Endothelial cell of umbilical vein (primary cell): Measurements from ENCODE around the gene HNRNPM. TPM values are rescaled to one million over a fixed set of nuclear protein-coding genes. Genes with fewer than 3 reads are reported as not detected.

ENCODE experiments used
- BruUV-seq: library from RNA; stranded (reverse); fragments of 400-500 nt; replicated peaks from 2 replicates; lab custom pipeline; 2021; lab: Mats Ljungman, UMichigan
- CTCF ChIA-PET: fragments of 300-600, 350-600 bp; sonication (Branson Sonifier 250); formaldehyde crosslinking; loops from one replicate; lab custom pipeline; 2021; ENCODE audit warnings: antibody characterized with exemption, inconsistent platforms; lab: Charles Lee
- POLR2A ChIA-PET: fragments of 300-600, 350-600 bp; sonication (Branson Sonifier 250); formaldehyde crosslinking; loops from one replicate; lab custom pipeline; 2021; ENCODE audit warnings: antibody characterized with exemption, inconsistent platforms; lab: Charles Lee
- DNase-seq: peaks from one replicate; pipeline ENCODE4 v3.0.0-alpha.2; 2011; ENCODE audit warnings: low read depth, low spot score
- FAIRE-seq: peaks from 2 replicates; lab custom pipeline; 2011; peaks lifted over from hg19 to GRCh38; lab: Jason Lieb, UNC
- H2AFZ ChIP-seq: 2 replicates; pipeline ENCODE4 v1.6.0; 2012; ENCODE audit warnings: low read depth, low read length, control low read depth, inconsistent platforms
- H3K27ac ChIP-seq: 2 replicates; pipeline ENCODE4 v1.5.1; 2011; ENCODE audit warnings: low read depth, mild to moderate bottlenecking, control low read depth, low read length, moderate library complexity; ENCODE audit not compliant: insufficient read depth
- H3K27me3 ChIP-seq, 2 experiments: 2 replicates each; pipeline versions ENCODE4 v1.6.0 to v1.6.1; 2011; ENCODE audit warnings: low read length in 2 of 2, mixed read lengths in 1 of 2; ENCODE audit not compliant: control insufficient read depth in 2 of 2, insufficient read depth in 2 of 2
- H3K36me3 ChIP-seq, 2 experiments: 2 replicates in 1 of 2; 3 replicates in 1 of 2; pipeline ENCODE4 v1.5.1; 2011; ENCODE audit warnings: low read length in 2 of 2, mild to moderate bottlenecking in 1 of 2, moderate library complexity in 1 of 2; ENCODE audit not compliant: control insufficient read depth in 2 of 2, insufficient read depth in 2 of 2; ENCODE audit errors: extremely low read depth in 1 of 2
- H3K4me1 ChIP-seq: 3 replicates; pipeline ENCODE4 v1.5.1; 2011; ENCODE audit warnings: mild to moderate bottlenecking, low read length; ENCODE audit not compliant: control insufficient read depth, insufficient read depth; ENCODE audit errors: extremely low read depth
- H3K4me2 ChIP-seq: 2 replicates; pipeline ENCODE4 v1.6.1; 2011; ENCODE audit warnings: low read length, control low read depth, mixed read lengths; ENCODE audit not compliant: insufficient read depth
- H3K4me3 ChIP-seq, 3 experiments: fragments of 200-600 bp in 1 of 3; sonication (generic), shearing (Covaris generic) in 1 of 3; replicated peaks in 1 of 3; 2 replicates each; pipeline ENCODE4 v1.5.1; 2011 to 2016; ENCODE audit warnings: control low read depth in 3 of 3, low read length in 3 of 3, mild to moderate bottlenecking in 2 of 3, inconsistent platforms in 1 of 3, low read depth in 1 of 3, moderate library complexity in 1 of 3; ENCODE audit not compliant: insufficient read depth in 1 of 3
- H3K79me2 ChIP-seq: 2 replicates; pipeline ENCODE4 v1.6.0; 2012; ENCODE audit warnings: low read length, inconsistent platforms; ENCODE audit not compliant: control insufficient read depth, insufficient read depth
- H3K9ac ChIP-seq: replicated peaks from 2 replicates; pipeline ENCODE3; 2011; ENCODE audit warnings: low read length, control low read depth; ENCODE audit not compliant: insufficient read depth; ENCODE audit errors: extremely low read depth
- H3K9me1 ChIP-seq: replicated peaks from 3 replicates; pipeline ENCODE4 v1.6.0; 2011; ENCODE audit warnings: mild to moderate bottlenecking, low read length; ENCODE audit not compliant: control insufficient read depth, insufficient read depth; ENCODE audit errors: extremely low read depth
- H3K9me3 ChIP-seq: replicated peaks from 2 replicates; pipeline ENCODE4 v1.5.1; 2012; ENCODE audit warnings: low read length, inconsistent platforms; ENCODE audit not compliant: control insufficient read depth, insufficient read depth
- H4K20me1 ChIP-seq: replicated peaks from 2 replicates; pipeline ENCODE3; 2011; ENCODE audit warnings: mild to moderate bottlenecking, low read length; ENCODE audit not compliant: control insufficient read depth, insufficient read depth; ENCODE audit errors: extremely low read depth
- CTCF ChIP-seq, 2 donors: IDR thresholded peaks; 1 replicate in 1 of 2; 2 replicates in 1 of 2; pipeline ENCODE4 v1.5.1; 2011; ENCODE audit warnings: low read length in 2 of 2, mild to moderate bottlenecking in 2 of 2, moderate library complexity in 2 of 2, control low read depth in 1 of 2, inconsistent platforms in 1 of 2, low read depth in 1 of 2; ENCODE audit not compliant: insufficient read depth in 1 of 2; ENCODE audit errors: extremely low read depth in 1 of 2
- FOS ChIP-seq: IDR thresholded peaks from 2 replicates; pipeline ENCODE4 v1.6.1; 2011; ENCODE audit warnings: mild to moderate bottlenecking, low read length, moderate library complexity, borderline replicate concordance; ENCODE audit not compliant: insufficient read depth
- GATA2 ChIP-seq: IDR thresholded peaks from 2 replicates; pipeline ENCODE4 v1.7.0; 2011; ENCODE audit warnings: low read depth, mild to moderate bottlenecking, moderate library complexity, mixed read lengths, low read length; ENCODE audit not compliant: insufficient read length, insufficient read depth
- JUN ChIP-seq: IDR thresholded peaks from 2 replicates; pipeline ENCODE4 v1.6.1; 2011; ENCODE audit warnings: borderline replicate concordance, low read depth; ENCODE audit not compliant: insufficient read length, insufficient read depth
- MAX ChIP-seq: IDR thresholded peaks from 2 replicates; pipeline ENCODE4 v1.6.1; 2011; ENCODE audit not compliant: insufficient read depth, insufficient read length
- MYC ChIP-seq: IDR thresholded peaks from one replicate; pipeline ENCODE4 v1.6.1; 2011; ENCODE audit warnings: mild to moderate bottlenecking, low read depth, low read length
- dilution Hi-C: fragments of 300-500 bp; cut with MboI; formaldehyde crosslinking; loops from one replicate; pipeline ENCODE4 v1.15.0; 2019; ENCODE audit warnings: low sequenced_read_pairs; ENCODE audit not compliant: extremely low pct_ligation_motif_present
- intact Hi-C: fragments of 100-400 bp; cut with micrococcal nuclease; formaldehyde crosslinking; loops from one replicate; pipeline ENCODE4 v1.10.0; 2022
- polyA plus RNA-seq, 4 experiments: library from polyadenylated mRNA; depleted of rRNA in 3 of 4; stranded (reverse) in 3 of 4; unstranded in 1 of 4; fragments of >200 nt; gene quantifications; 2 replicates each; pipeline versions ENCODE4 v1.2.1 to v1.2.3, GENCODE V29; 2011 to 2012; ENCODE audit warnings: missing spikeins in 1 of 4
- total RNA-seq: library from RNA; stranded (reverse); gene quantifications from 2 replicates; pipeline ENCODE4 v1.2.3, GENCODE V29; 2021

Gene HNRNPM
- total and polyA plus RNA-seq, 2 donors (not counting 3 experiments of a cell fraction or from before 2014, with no cell fraction given) = 244 to 301 TPM

GRCh38 chr19:8469613-8470368 is 25.0 kb downstream of the HNRNPM start:
- no peak overlapping the region for H3K4me3 ChIP-seq
- no peaks in the 10 kb centered on the region for H3K27me3 ChIP-seq
- peaks cover 61% of the 10 kb centered on the region for H3K79me2 ChIP-seq
- H3K9me1 ChIP-seq = no peaks in the 10 kb centered on the region
- dilution Hi-C loops (no loop called here), intact Hi-C loops (no loop called here)
- CTCF ChIA-PET = interaction anchor here (0.6 to 1.8 kb wide), 5 partner anchors 10 to 66 kb away, joined by 3 to 5 read pairs (median 3); partner anchors contain the start of gene MARCHF2
- no peak overlapping the region for H3K4me2 ChIP-seq
- POLR2A ChIA-PET = no interaction called here
- no peak overlapping the region for H3K9ac ChIP-seq
- peaks cover 5% of the 10 kb centered on the region for H4K20me1 ChIP-seq
- no peaks in the 10 kb centered on the region for H3K9me3 ChIP-seq
- FAIRE-seq (no peak), DNase-seq (no peak)
- H3K4me1 ChIP-seq = no peaks in the 10 kb centered on the region
- BruUV-seq = no TSS peak
- peaks cover 56 to 65% of the 10 kb centered on the region in 2 experiments for H3K36me3 ChIP-seq
- no peak overlapping the region for H2AFZ ChIP-seq
- H3K27ac ChIP-seq = no peak overlapping the region
- TF ChIP-seq JUN = no peak
- no peak for TF ChIP-seq GATA2
- TF ChIP-seq CTCF (IDR thresholded peaks at IDR 0.05; ENCODE audit: extremely low read depth in 1 of 2, insufficient read depth in 1 of 2, low read depth in 1 of 2, low read length in 2 of 2) = no peak
- TF ChIP-seq MYC = no peak
- TF ChIP-seq MAX = no peak
- TF ChIP-seq FOS = no peak
